GM23338 (cell line): ENCODE data around the gene EBPL.

ENCODE experiments used
- POLR2AphosphoS5 ChIP-seq: IDR thresholded peaks from 2 replicates; pipeline ENCODE4 v1.6.1; 2016; ENCODE audit warnings: antibody characterized with exemption, low read depth
- TF ChIP-seq, protein P1 (sequence below), 2 experiments: fragments of 200-600 bp in 1 of 2; sonication (generic) in 1 of 2; conservative IDR thresholded peaks; 2 replicates each; pipeline versions ENCODE4 v1.5.1 to v1.6.1; 2016 to 2017; ENCODE audit warnings: antibody characterized with exemption in 2 of 2, low read depth in 2 of 2, mild to moderate bottlenecking in 2 of 2, moderate library complexity in 1 of 2

DNA sequence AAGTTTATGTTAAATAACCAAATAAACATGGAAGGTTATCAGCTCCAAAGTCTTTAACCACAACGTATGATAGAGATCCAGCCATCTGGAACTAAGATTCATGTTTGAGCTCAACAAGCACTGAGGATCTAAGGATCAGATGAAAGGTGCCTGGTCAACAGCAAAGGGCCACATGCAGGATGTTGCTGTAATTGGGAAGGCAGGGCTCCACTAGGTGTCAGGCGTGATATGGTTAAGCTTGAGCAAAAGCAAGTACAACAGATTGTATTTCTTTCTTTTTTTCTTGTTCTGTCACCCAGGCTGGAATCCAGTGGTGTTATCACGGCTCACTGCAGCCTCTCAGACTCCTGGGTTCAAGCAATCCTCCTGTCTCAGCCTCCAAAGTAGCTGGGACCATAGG, 12.0 kb downstream of the EBPL start:
- TF ChIP-seq POLR2AphosphoS5: no peak
- TF ChIP-seq, protein P1, sequence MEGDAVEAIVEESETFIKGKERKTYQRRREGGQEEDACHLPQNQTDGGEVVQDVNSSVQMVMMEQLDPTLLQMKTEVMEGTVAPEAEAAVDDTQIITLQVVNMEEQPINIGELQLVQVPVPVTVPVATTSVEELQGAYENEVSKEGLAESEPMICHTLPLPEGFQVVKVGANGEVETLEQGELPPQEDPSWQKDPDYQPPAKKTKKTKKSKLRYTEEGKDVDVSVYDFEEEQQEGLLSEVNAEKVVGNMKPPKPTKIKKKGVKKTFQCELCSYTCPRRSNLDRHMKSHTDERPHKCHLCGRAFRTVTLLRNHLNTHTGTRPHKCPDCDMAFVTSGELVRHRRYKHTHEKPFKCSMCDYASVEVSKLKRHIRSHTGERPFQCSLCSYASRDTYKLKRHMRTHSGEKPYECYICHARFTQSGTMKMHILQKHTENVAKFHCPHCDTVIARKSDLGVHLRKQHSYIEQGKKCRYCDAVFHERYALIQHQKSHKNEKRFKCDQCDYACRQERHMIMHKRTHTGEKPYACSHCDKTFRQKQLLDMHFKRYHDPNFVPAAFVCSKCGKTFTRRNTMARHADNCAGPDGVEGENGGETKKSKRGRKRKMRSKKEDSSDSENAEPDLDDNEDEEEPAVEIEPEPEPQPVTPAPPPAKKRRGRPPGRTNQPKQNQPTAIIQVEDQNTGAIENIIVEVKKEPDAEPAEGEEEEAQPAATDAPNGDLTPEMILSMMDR (conservative IDR thresholded peaks at IDR 0.05; ENCODE audit: low read depth in 2 of 2): peak; percentile 9 to 27; a peak in 1 of 4 replicates
